Osteoblast (primary cell): ENCODE measurements around the gene STPG3. TPM values are rescaled to one million over a fixed set of nuclear protein-coding genes. Genes with fewer than 3 reads are reported as not detected.
A peak's percentile ranks its signal among the peaks of the same experiment; 100 is the strongest.

Experiments used
- DNase-seq: peaks from one replicate; pipeline ENCODE4 v3.0.0; 2011; ENCODE audit warnings: low spot score, mixed read lengths; ENCODE audit not compliant: insufficient read length; ENCODE audit errors: missing footprints
- H2AFZ ChIP-seq: 2 replicates; pipeline ENCODE4 v1.6.0; 2011; ENCODE audit warnings: mild to moderate bottlenecking, low read length
- H3K27ac ChIP-seq: 2 replicates; pipeline ENCODE4 v1.5.1; 2011; ENCODE audit warnings: mild to moderate bottlenecking, low read depth, low read length, moderate library complexity
- H3K27me3 ChIP-seq: 2 replicates; pipeline ENCODE4 v1.6.0; 2012; ENCODE audit warnings: mild to moderate bottlenecking, control low read depth, inconsistent platforms, low read length, moderate library complexity; ENCODE audit not compliant: insufficient read depth
- H3K36me3 ChIP-seq: 2 replicates; pipeline ENCODE4 v1.5.1; 2011; ENCODE audit warnings: mild to moderate bottlenecking, low read length, control low read depth, moderate library complexity; ENCODE audit not compliant: insufficient read depth
- H3K4me1 ChIP-seq: 2 replicates; pipeline ENCODE4 v1.5.1; 2011; ENCODE audit warnings: mild to moderate bottlenecking, low read length, control low read depth, moderate library complexity; ENCODE audit not compliant: insufficient read depth
- H3K4me2 ChIP-seq: 2 replicates; pipeline ENCODE4 v1.6.0; 2011; ENCODE audit warnings: mild to moderate bottlenecking, low read length; ENCODE audit not compliant: insufficient read depth
- H3K4me3 ChIP-seq: fragments of 200-600 bp; sonication (generic); 3 replicates; pipeline ENCODE4 v1.5.1; 2012; ENCODE audit warnings: mild to moderate bottlenecking, low read length, inconsistent platforms; ENCODE audit not compliant: insufficient read depth
- H3K79me2 ChIP-seq: 2 replicates; pipeline ENCODE4 v1.6.0; 2012; ENCODE audit warnings: mild to moderate bottlenecking, low read length, control low read depth, inconsistent platforms; ENCODE audit not compliant: insufficient read depth
- H3K9me3 ChIP-seq: 2 replicates; pipeline ENCODE4 v1.5.1; 2011; ENCODE audit warnings: low read depth, low read length, control low read depth
- H4K20me1 ChIP-seq: 2 replicates; pipeline ENCODE4 v1.6.0; 2012; ENCODE audit warnings: mild to moderate bottlenecking, low read length, control low read depth; ENCODE audit not compliant: insufficient read depth
- CTCF ChIP-seq: IDR thresholded peaks from 2 replicates; pipeline ENCODE4 v1.5.1; 2011; ENCODE audit warnings: mild to moderate bottlenecking, low read depth, low read length, moderate library complexity; ENCODE audit errors: extremely low read depth
- total RNA-seq: library from RNA; depleted of rRNA; stranded (reverse); fragments of >200 nt; gene quantifications from 2 replicates; pipeline ENCODE4 v1.2.3, GENCODE V29; 2012

STPG3 gene
- total RNA-seq, 1 donor, result 0.36 TPM

- Histone ChIP-seq H2AFZ (peak overlapping the region; percentile 47), H3K27ac (no peak overlapping the region)
- DNase-seq, result no peak
Observed at GRCh38 chr9:137301081-137301947, 50.2 kb downstream of the STPG3 start.

GRCh38 chr9:137302118-137302448 is 51.0 kb downstream of the STPG3 start, which contains the start of gene NRARP:
Gene NRARP (minus strand): TSS chr9:137302271. CDS start chr9:137301928, 343 bp downstream.
- peaks cover 33% of the 10 kb centered on the region for H3K27me3 ChIP-seq
- peak within 1 kb of the TSS; percentile 56 for H3K4me2 ChIP-seq
- no peaks in the 10 kb centered on the region for H3K9me3 ChIP-seq
- H3K79me2 ChIP-seq, result no peaks in the 10 kb centered on the region
- no peak within 1 kb of the TSS for H3K27ac ChIP-seq
- no peak for TF ChIP-seq CTCF
- peaks cover 4% of the 10 kb centered on the region for H3K4me1 ChIP-seq
- peak within 1 kb of the TSS; percentile 46 for H3K4me3 ChIP-seq
- peak within 1 kb of the TSS; percentile 47 for H2AFZ ChIP-seq
- DNase-seq, result peak; percentile 100
- H4K20me1 ChIP-seq, result no peaks in the 10 kb centered on the region
- no peaks in the 10 kb centered on the region for H3K36me3 ChIP-seq

More at GRCh38 chr9:137301081-137301947, 50.2 kb downstream of the STPG3 start:
- H3K27me3 ChIP-seq, result peaks cover 38% of the 10 kb centered on the region
- H4K20me1 ChIP-seq, result no peaks in the 10 kb centered on the region
- peak; percentile 5 for TF ChIP-seq CTCF
- H3K36me3 ChIP-seq, result no peaks in the 10 kb centered on the region
- peak overlapping the region; percentile 41 for H3K4me3 ChIP-seq
- no peaks in the 10 kb centered on the region for H3K79me2 ChIP-seq
- no peaks in the 10 kb centered on the region for H3K9me3 ChIP-seq
- peaks cover 8% of the 10 kb centered on the region for H3K4me1 ChIP-seq
- H3K4me2 ChIP-seq, result peak overlapping the region; percentile 56

- peak; percentile 26 for TF ChIP-seq CTCF
- H3K4me2 ChIP-seq, result peak overlapping the region; percentile 28
Observed at GRCh38 chr9:137302449-137303150, 51.5 kb downstream of the STPG3 start.

More at GRCh38 chr9:137302449-137303150, 51.5 kb downstream of the STPG3 start:
- Histone ChIP-seq H3K79me2 (no peaks in the 10 kb centered on the region), H3K4me1 (peaks cover 4% of the 10 kb centered on the region), H3K9me3 (no peaks in the 10 kb centered on the region), H3K36me3 (no peaks in the 10 kb centered on the region), H3K27me3 (peaks cover 32% of the 10 kb centered on the region), H2AFZ (no peak overlapping the region), H3K27ac (no peak overlapping the region), H4K20me1 (no peaks in the 10 kb centered on the region), H3K4me3 (peak overlapping the region; percentile 46)
- peak; percentile 99 for DNase-seq

Other genes starting within 250 kb of the STPG3 start
- 19.4 and 20.3 TPM in 2 replicates for gene ABCA2, start 223.0 kb upstream of the STPG3 start, total RNA-seq
- gene FUT7, start 219.2 kb upstream of the STPG3 start, total RNA-seq, result not detected in 2 replicates
- 10.0 and 10.1 TPM in 2 replicates for gene NPDC1, start 205.1 kb upstream of the STPG3 start, total RNA-seq
- not detected in 2 replicates for gene ENTPD2, start 197.2 kb upstream of the STPG3 start, total RNA-seq
- gene SAPCD2, start 180.7 kb upstream of the STPG3 start, total RNA-seq, result 0.88 and 1.1 TPM in 2 replicates
- gene UAP1L1, start 173.8 kb upstream of the STPG3 start, total RNA-seq, result 35.9 and 36.9 TPM in 2 replicates
- gene MAN1B1, start 164.3 kb upstream of the STPG3 start, total RNA-seq, result 94.1 and 103 TPM in 2 replicates
- 66.6 and 74.6 TPM in 2 replicates for gene DPP7, start 136.6 kb upstream of the STPG3 start, total RNA-seq
- not detected in 2 replicates for gene GRIN1, start 112.1 kb upstream of the STPG3 start, total RNA-seq
- gene LRRC26, start 81.2 kb upstream of the STPG3 start, total RNA-seq, result not detected in 2 replicates
- gene TMEM210, start 79.2 kb upstream of the STPG3 start, total RNA-seq, result not detected in 2 replicates
- gene ANAPC2, start 62.7 kb upstream of the STPG3 start, total RNA-seq, result 26.2 and 32.9 TPM in 2 replicates
- 52.5 and 59.7 TPM in 2 replicates for gene SSNA1, start 62.6 kb upstream of the STPG3 start, total RNA-seq
- 9.7 and 10.5 TPM in 2 replicates for gene TPRN, start 50.5 kb upstream of the STPG3 start, total RNA-seq
- 35.4 and 36.9 TPM in 2 replicates for gene TMEM203, start 45.6 kb upstream of the STPG3 start, total RNA-seq
- 5.0 and 6.2 TPM in 2 replicates for gene NDOR1, start 45.6 kb upstream of the STPG3 start, total RNA-seq
- 0.29 TPM in 1 of 2 replicates, not detected in the other for gene RNF208, start 29.0 kb upstream of the STPG3 start, total RNA-seq
- 1.1 and 1.5 TPM in 2 replicates for gene CYSRT1, start 26.1 kb upstream of the STPG3 start, total RNA-seq
- under 0.01 TPM in 1 of 2 replicates, not detected in the other for gene RNF224, start 23.8 kb upstream of the STPG3 start, total RNA-seq
- gene SLC34A3, start 20.4 kb upstream of the STPG3 start, total RNA-seq, result not detected in 2 replicates
- 67.7 and 74.0 TPM in 2 replicates for gene TUBB4B, start 10.0 kb upstream of the STPG3 start, total RNA-seq
- gene NELFB, start 4.0 kb downstream of the STPG3 start, total RNA-seq, result 46.0 and 47.4 TPM in 2 replicates
- gene TOR4A, start 26.4 kb downstream of the STPG3 start, total RNA-seq, result 0.29 and 2.5 TPM in 2 replicates
- under 0.01 TPM in 2 replicates for gene NRARP, start 51.0 kb downstream of the STPG3 start, total RNA-seq
- gene EXD3, start 171.9 kb downstream of the STPG3 start, total RNA-seq, result 7.6 and 10.0 TPM in 2 replicates
- gene NOXA1, start 172.1 kb downstream of the STPG3 start, total RNA-seq, result 0.36 and 0.88 TPM in 2 replicates
- not detected in 2 replicates for gene ENTPD8, start 190.1 kb downstream of the STPG3 start, total RNA-seq
- gene NSMF, start 208.0 kb downstream of the STPG3 start, total RNA-seq, result 19.2 and 22.4 TPM in 2 replicates